Endothelial cell of umbilical vein (primary cell): ENCODE results near the gene MLC1. TPM values are rescaled to one million over a fixed set of nuclear protein-coding genes. Genes with fewer than 3 reads are reported as not detected.

Source experiments
- BruUV-seq: library from RNA; stranded (reverse); fragments of 400-500 nt; replicated peaks from 2 replicates; lab custom pipeline; 2021; lab: Mats Ljungman, UMichigan
- CTCF ChIA-PET: fragments of 300-600, 350-600 bp; sonication (Branson Sonifier 250); formaldehyde crosslinking; loops from one replicate; lab custom pipeline; 2021; ENCODE audit warnings: antibody characterized with exemption, inconsistent platforms; lab: Charles Lee
- POLR2A ChIA-PET: fragments of 300-600, 350-600 bp; sonication (Branson Sonifier 250); formaldehyde crosslinking; loops from one replicate; lab custom pipeline; 2021; ENCODE audit warnings: antibody characterized with exemption, inconsistent platforms; lab: Charles Lee
- DNase-seq: peaks from one replicate; pipeline ENCODE4 v3.0.0-alpha.2; 2011; ENCODE audit warnings: low read depth, low spot score
- FAIRE-seq: peaks from 2 replicates; lab custom pipeline; 2011; peaks lifted over from hg19 to GRCh38; lab: Jason Lieb, UNC
- H2AFZ ChIP-seq: 2 replicates; pipeline ENCODE4 v1.6.0; 2012; ENCODE audit warnings: low read depth, low read length, control low read depth, inconsistent platforms
- H3K27ac ChIP-seq: 2 replicates; pipeline ENCODE4 v1.5.1; 2011; ENCODE audit warnings: low read depth, mild to moderate bottlenecking, control low read depth, low read length, moderate library complexity; ENCODE audit not compliant: insufficient read depth
- H3K27me3 ChIP-seq, 2 experiments: 2 replicates each; pipeline versions ENCODE4 v1.6.0 to v1.6.1; 2011; ENCODE audit warnings: low read length in 2 of 2, mixed read lengths in 1 of 2; ENCODE audit not compliant: control insufficient read depth in 2 of 2, insufficient read depth in 2 of 2
- H3K36me3 ChIP-seq, 2 experiments: 2 replicates in 1 of 2; 3 replicates in 1 of 2; pipeline ENCODE4 v1.5.1; 2011; ENCODE audit warnings: low read length in 2 of 2, mild to moderate bottlenecking in 1 of 2, moderate library complexity in 1 of 2; ENCODE audit not compliant: control insufficient read depth in 2 of 2, insufficient read depth in 2 of 2; ENCODE audit errors: extremely low read depth in 1 of 2
- H3K4me1 ChIP-seq: 3 replicates; pipeline ENCODE4 v1.5.1; 2011; ENCODE audit warnings: mild to moderate bottlenecking, low read length; ENCODE audit not compliant: control insufficient read depth, insufficient read depth; ENCODE audit errors: extremely low read depth
- H3K4me2 ChIP-seq: 2 replicates; pipeline ENCODE4 v1.6.1; 2011; ENCODE audit warnings: low read length, control low read depth, mixed read lengths; ENCODE audit not compliant: insufficient read depth
- H3K4me3 ChIP-seq, 3 experiments: fragments of 200-600 bp in 1 of 3; sonication (generic), shearing (Covaris generic) in 1 of 3; replicated peaks in 1 of 3; 2 replicates each; pipeline ENCODE4 v1.5.1; 2011 to 2016; ENCODE audit warnings: control low read depth in 3 of 3, low read length in 3 of 3, mild to moderate bottlenecking in 2 of 3, inconsistent platforms in 1 of 3, low read depth in 1 of 3, moderate library complexity in 1 of 3; ENCODE audit not compliant: insufficient read depth in 1 of 3
- H3K79me2 ChIP-seq: 2 replicates; pipeline ENCODE4 v1.6.0; 2012; ENCODE audit warnings: low read length, inconsistent platforms; ENCODE audit not compliant: control insufficient read depth, insufficient read depth
- H3K9ac ChIP-seq: replicated peaks from 2 replicates; pipeline ENCODE3; 2011; ENCODE audit warnings: low read length, control low read depth; ENCODE audit not compliant: insufficient read depth; ENCODE audit errors: extremely low read depth
- H3K9me1 ChIP-seq: replicated peaks from 3 replicates; pipeline ENCODE4 v1.6.0; 2011; ENCODE audit warnings: mild to moderate bottlenecking, low read length; ENCODE audit not compliant: control insufficient read depth, insufficient read depth; ENCODE audit errors: extremely low read depth
- H3K9me3 ChIP-seq: replicated peaks from 2 replicates; pipeline ENCODE4 v1.5.1; 2012; ENCODE audit warnings: low read length, inconsistent platforms; ENCODE audit not compliant: control insufficient read depth, insufficient read depth
- H4K20me1 ChIP-seq: replicated peaks from 2 replicates; pipeline ENCODE3; 2011; ENCODE audit warnings: mild to moderate bottlenecking, low read length; ENCODE audit not compliant: control insufficient read depth, insufficient read depth; ENCODE audit errors: extremely low read depth
- CTCF ChIP-seq, 2 donors: IDR thresholded peaks; 1 replicate in 1 of 2; 2 replicates in 1 of 2; pipeline ENCODE4 v1.5.1; 2011; ENCODE audit warnings: low read length in 2 of 2, mild to moderate bottlenecking in 2 of 2, moderate library complexity in 2 of 2, control low read depth in 1 of 2, inconsistent platforms in 1 of 2, low read depth in 1 of 2; ENCODE audit not compliant: insufficient read depth in 1 of 2; ENCODE audit errors: extremely low read depth in 1 of 2
- EZH2 ChIP-seq: IDR thresholded peaks from 2 replicates; pipeline ENCODE4 v1.6.1; 2012; ENCODE audit warnings: borderline replicate concordance, low read depth, mild to moderate bottlenecking, moderate library complexity, low read length, inconsistent platforms; ENCODE audit not compliant: severe bottlenecking
- FOS ChIP-seq: IDR thresholded peaks from 2 replicates; pipeline ENCODE4 v1.6.1; 2011; ENCODE audit warnings: mild to moderate bottlenecking, low read length, moderate library complexity, borderline replicate concordance; ENCODE audit not compliant: insufficient read depth
- GATA2 ChIP-seq: IDR thresholded peaks from 2 replicates; pipeline ENCODE4 v1.7.0; 2011; ENCODE audit warnings: low read depth, mild to moderate bottlenecking, moderate library complexity, mixed read lengths, low read length; ENCODE audit not compliant: insufficient read length, insufficient read depth
- JUN ChIP-seq: IDR thresholded peaks from 2 replicates; pipeline ENCODE4 v1.6.1; 2011; ENCODE audit warnings: borderline replicate concordance, low read depth; ENCODE audit not compliant: insufficient read length, insufficient read depth
- MAX ChIP-seq: IDR thresholded peaks from 2 replicates; pipeline ENCODE4 v1.6.1; 2011; ENCODE audit not compliant: insufficient read depth, insufficient read length
- MYC ChIP-seq: IDR thresholded peaks from one replicate; pipeline ENCODE4 v1.6.1; 2011; ENCODE audit warnings: mild to moderate bottlenecking, low read depth, low read length
- POLR2A ChIP-seq: IDR thresholded peaks from 2 replicates; pipeline ENCODE4 v1.6.1; 2012; ENCODE audit warnings: low read depth, mild to moderate bottlenecking, control low read depth, low read length
- POLR2AphosphoS5 ChIP-seq: IDR thresholded peaks from 2 replicates; pipeline ENCODE4 v1.6.1; 2012; ENCODE audit warnings: low read depth, mild to moderate bottlenecking, control low read depth, low read length, moderate library complexity; ENCODE audit not compliant: insufficient read depth
- dilution Hi-C: fragments of 300-500 bp; cut with MboI; formaldehyde crosslinking; loops from one replicate; pipeline ENCODE4 v1.15.0; 2019; ENCODE audit warnings: low sequenced_read_pairs; ENCODE audit not compliant: extremely low pct_ligation_motif_present
- intact Hi-C: fragments of 100-400 bp; cut with micrococcal nuclease; formaldehyde crosslinking; loops from one replicate; pipeline ENCODE4 v1.10.0; 2022
- polyA plus RNA-seq, 4 experiments: library from polyadenylated mRNA; depleted of rRNA in 3 of 4; stranded (reverse) in 3 of 4; unstranded in 1 of 4; fragments of >200 nt; gene quantifications; 2 replicates each; pipeline versions ENCODE4 v1.2.1 to v1.2.3, GENCODE V29; 2011 to 2012; ENCODE audit warnings: missing spikeins in 1 of 4
- total RNA-seq: library from RNA; stranded (reverse); gene quantifications from 2 replicates; pipeline ENCODE4 v1.2.3, GENCODE V29; 2021

Gene MLC1
- total and polyA plus RNA-seq, 2 donors (not counting 3 experiments of a cell fraction or from before 2014, with no cell fraction given), result not detected

GRCh38 chr22:50081426-50082196, 3.6 kb downstream of the MLC1 start:
- dilution Hi-C loops (no loop called here), intact Hi-C loops (no loop called here)
- no peak for FAIRE-seq
- H3K27me3 ChIP-seq, result peaks cover 0 to 6% of the 10 kb centered on the region in 2 experiments
- no peaks in the 10 kb centered on the region for H3K79me2 ChIP-seq
- BruUV-seq, result no TSS peak
- no peaks in the 10 kb centered on the region for H3K9me3 ChIP-seq
- no peak for DNase-seq
- H3K36me3 ChIP-seq, result no peaks in the 10 kb centered on the region
- H3K4me2 ChIP-seq, result no peak overlapping the region
- no peak overlapping the region for H2AFZ ChIP-seq
- H3K27ac ChIP-seq, result no peak overlapping the region
- no peak overlapping the region for H3K4me3 ChIP-seq
- no peaks in the 10 kb centered on the region for H4K20me1 ChIP-seq
- no peak overlapping the region for H3K9ac ChIP-seq
- H3K9me1 ChIP-seq, result no peaks in the 10 kb centered on the region
- CTCF ChIA-PET, result interaction anchor here (1.6 kb wide), 1 partner anchor 12 kb away, joined by 4 read pairs; no protein-coding TSS in a partner anchor
- H3K4me1 ChIP-seq, result no peaks in the 10 kb centered on the region
- POLR2A ChIA-PET, result no interaction called here
- TF ChIP-seq JUN, result no peak
- no peak for TF ChIP-seq MAX
- TF ChIP-seq FOS, result no peak
- no peak for TF ChIP-seq POLR2AphosphoS5
- no peak for TF ChIP-seq POLR2A
- no peak for TF ChIP-seq MYC
- TF ChIP-seq GATA2, result no peak
- no peak for TF ChIP-seq CTCF (IDR thresholded peaks at IDR 0.05; ENCODE audit: extremely low read depth in 1 of 2, insufficient read depth in 1 of 2, low read depth in 1 of 2, low read length in 2 of 2)
- TF ChIP-seq EZH2, result no peak
